Measurements from ENCODE around the gene EML5.

DNA sequence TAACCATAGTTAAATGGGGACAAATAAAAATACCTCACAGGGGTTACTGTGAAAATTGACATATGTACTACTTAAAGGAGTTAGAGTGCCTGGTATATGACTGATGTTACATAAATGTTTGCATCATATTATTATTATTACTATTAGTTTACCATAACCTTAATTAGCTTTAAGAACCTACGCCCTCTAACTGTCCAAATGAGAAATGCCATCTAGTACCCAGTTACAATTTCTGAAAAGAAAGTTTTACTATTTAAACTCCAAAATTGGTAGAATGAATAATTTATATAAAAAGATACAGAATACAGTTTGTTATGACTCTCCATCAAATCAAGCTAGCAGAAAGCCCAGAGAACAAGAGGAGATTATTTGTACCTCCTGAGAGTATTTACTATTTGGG is 42.3 kb downstream of the EML5 start:
- TF ChIP-seq POLR2AphosphoS5 (IDR thresholded peaks at IDR 0.05; ENCODE audit: low read depth, low read length) (no peak), TAF1 (IDR thresholded peaks at IDR 0.05; ENCODE audit: borderline replicate concordance, low read depth, low read length) (no peak), POLR2A (IDR thresholded peaks at IDR 0.05; ENCODE audit: low read depth, low read length) (no peak)

Data from GM12892 (cell line).